ENCODE data around the gene KCNN4. TPM values are rescaled to one million over a fixed set of nuclear protein-coding genes. Genes with fewer than 3 reads are reported as not detected.

The KCNN4 gene
- total and polyA plus RNA-seq, 2 of the 13 experiments (the other 11 are each of a cell fraction or from before 2014, with no cell fraction given) = 0.13 to 0.25 TPM

DNA sequence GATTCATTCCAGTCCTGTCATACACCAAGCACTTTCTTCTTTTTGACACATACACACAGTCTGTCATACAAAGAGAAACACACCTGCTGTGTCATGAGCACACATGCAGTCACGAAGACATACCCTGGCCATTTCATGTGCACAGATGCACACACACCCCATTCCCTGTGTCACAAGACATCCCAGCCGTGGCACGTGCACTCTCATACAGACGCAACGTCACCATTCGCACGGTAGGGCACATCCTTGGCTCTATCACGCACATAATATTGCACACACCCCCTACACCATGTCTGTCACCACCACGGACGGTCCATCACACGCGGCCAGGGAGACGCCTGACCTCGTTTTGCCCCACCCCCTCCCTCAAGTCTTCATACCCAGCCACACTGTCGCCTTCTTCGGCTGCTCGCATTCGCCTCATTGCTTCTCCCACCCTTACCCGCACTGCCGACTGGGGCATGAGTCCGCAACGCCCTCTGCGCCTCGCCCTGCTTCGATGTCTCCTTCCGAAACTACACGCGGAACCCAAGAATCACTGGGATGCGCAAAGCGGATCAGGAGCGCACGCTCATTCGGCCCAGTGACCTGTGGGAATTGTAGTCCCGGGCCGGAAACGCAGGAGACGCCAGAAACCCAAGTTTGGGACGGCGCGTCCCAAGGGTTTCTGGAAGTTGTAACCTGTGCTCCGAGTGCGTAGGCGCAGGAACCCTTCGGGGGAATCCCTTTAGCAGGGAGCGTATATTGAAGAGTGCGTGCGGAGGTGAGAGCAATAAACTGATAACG lies 39.5 kb upstream of the KCNN4 start:
- H3K36me3 ChIP-seq (replicated peaks in 1 of 2; ENCODE audit: control insufficient read depth in 1 of 2, insufficient read depth in 2 of 2, low read length in 2 of 2) = no peaks in the 10 kb centered on the region
- no peaks in the 10 kb centered on the region for H3K4me1 ChIP-seq (ENCODE audit: insufficient read depth, low read length)
- ATAC-seq (no peak), DNase-seq (ENCODE audit: low spot score) (no peak), FAIRE-seq (no peak)
- no peak for TF ChIP-seq POLR2AphosphoS5 (IDR thresholded peaks at IDR 0.05; ENCODE audit: low read depth, low read length)
- no peak for TF ChIP-seq ADNP (CRISPR knock-in tag; IDR thresholded peaks at IDR 0.05)
- TF ChIP-seq ZNF75D (CRISPR knock-in tag; IDR thresholded peaks at IDR 0.05; ENCODE audit: borderline replicate concordance) = no peak
- TF ChIP-seq SMAD9 (CRISPR knock-in tag; IDR thresholded peaks at IDR 0.05) = no peak
- TF ChIP-seq, protein P1, sequence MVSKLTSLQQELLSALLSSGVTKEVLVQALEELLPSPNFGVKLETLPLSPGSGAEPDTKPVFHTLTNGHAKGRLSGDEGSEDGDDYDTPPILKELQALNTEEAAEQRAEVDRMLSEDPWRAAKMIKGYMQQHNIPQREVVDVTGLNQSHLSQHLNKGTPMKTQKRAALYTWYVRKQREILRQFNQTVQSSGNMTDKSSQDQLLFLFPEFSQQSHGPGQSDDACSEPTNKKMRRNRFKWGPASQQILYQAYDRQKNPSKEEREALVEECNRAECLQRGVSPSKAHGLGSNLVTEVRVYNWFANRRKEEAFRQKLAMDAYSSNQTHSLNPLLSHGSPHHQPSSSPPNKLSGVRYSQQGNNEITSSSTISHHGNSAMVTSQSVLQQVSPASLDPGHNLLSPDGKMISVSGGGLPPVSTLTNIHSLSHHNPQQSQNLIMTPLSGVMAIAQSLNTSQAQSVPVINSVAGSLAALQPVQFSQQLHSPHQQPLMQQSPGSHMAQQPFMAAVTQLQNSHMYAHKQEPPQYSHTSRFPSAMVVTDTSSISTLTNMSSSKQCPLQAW (CRISPR knock-in tag; IDR thresholded peaks at IDR 0.05) = no peak
- TF ChIP-seq ZGPAT (CRISPR knock-in tag; IDR thresholded peaks at IDR 0.05) = no peak
- TF ChIP-seq PAWR (CRISPR knock-in tag; IDR thresholded peaks at IDR 0.05; ENCODE audit: borderline replicate concordance) = no peak
- TF ChIP-seq CREM (IDR thresholded peaks at IDR 0.05) = no peak
- TF ChIP-seq CREM (CRISPR knock-in tag; IDR thresholded peaks at IDR 0.05) = no peak
- TF ChIP-seq ZNF672 (CRISPR knock-in tag; IDR thresholded peaks at IDR 0.05) = no peak
- no peak for TF ChIP-seq ZNF121 (CRISPR knock-in tag; IDR thresholded peaks at IDR 0.05)
- TF ChIP-seq RARG (CRISPR knock-in tag; IDR thresholded peaks at IDR 0.05; ENCODE audit: low read depth) = no peak
- TF ChIP-seq GZF1 (CRISPR knock-in tag; IDR thresholded peaks at IDR 0.05) = no peak
- TF ChIP-seq TMF1 (CRISPR knock-in tag; IDR thresholded peaks at IDR 0.05; ENCODE audit: low read depth) = no peak
- TF ChIP-seq ZNF234 (CRISPR knock-in tag; conservative IDR thresholded peaks at IDR 0.05) = no peak
- TF ChIP-seq ZNF136 (CRISPR knock-in tag; IDR thresholded peaks at IDR 0.05; ENCODE audit: low read depth) = no peak
- TF ChIP-seq ATF7 (IDR thresholded peaks at IDR 0.05) = no peak
- no peak for TF ChIP-seq ATF7 (CRISPR knock-in tag; IDR thresholded peaks at IDR 0.05)
- no peak for TF ChIP-seq ZNF446 (CRISPR knock-in tag; IDR thresholded peaks at IDR 0.05)
- TF ChIP-seq JUND (CRISPR knock-in tag; IDR thresholded peaks at IDR 0.05) = no peak
- no peak for TF ChIP-seq NFRKB (IDR thresholded peaks at IDR 0.05)
- TF ChIP-seq XBP1 (CRISPR knock-in tag; IDR thresholded peaks at IDR 0.05) = no peak
- H3K4me3 ChIP-seq (replicated peaks in 1 of 3; ENCODE audit: insufficient read depth in 1 of 3, low read depth in 2 of 3, low read length in 3 of 3) = no peak overlapping the region
- in situ Hi-C loops (cut with HindIII; ENCODE audit: extremely low pct_ligation_motif_present, low pct_unique_long_range_greater_than_20kb) (no loop called here), intact Hi-C loops (cut with micrococcal nuclease; ENCODE audit: unreplicated experiment) (loop anchor here (10.0 kb wide), 1 partner anchor 115 kb away; the partner anchor contains the start of gene ZNF45)
- WGBS (ENCODE audit: low lambda C conversion rate) = 67% methylated on average over 48 of the region's 48 CpGs
- no peaks in the 10 kb centered on the region for H3K9me3 ChIP-seq (ENCODE audit: low read length)
- POLR2A ChIA-PET = no interaction called here
- BruUV-seq (replicated peaks) = no TSS peak
- no peak overlapping the region for H3K9ac ChIP-seq (ENCODE audit: insufficient read depth, low read depth, low read length)
- CTCF ChIA-PET (ENCODE audit: low intra/inter-chr PET ratio, low total read pairs) = no interaction called here
- no peaks in the 10 kb centered on the region; a peak in 2 of 5 replicates for H3K27me3 ChIP-seq (ENCODE audit: control insufficient read depth in 1 of 2, insufficient read depth in 2 of 2, low read length in 2 of 2)
- H4K20me1 ChIP-seq (ENCODE audit: insufficient read depth, low read length) = no peaks in the 10 kb centered on the region
- no peaks in the 10 kb centered on the region for H3K79me2 ChIP-seq (ENCODE audit: insufficient read depth, low read length)
- no peak overlapping the region for H3K27ac ChIP-seq (ENCODE audit: extremely low read length, insufficient read depth, low read length)
- no peak overlapping the region for H2AFZ ChIP-seq (ENCODE audit: low read length)
- H3K4me2 ChIP-seq (ENCODE audit: low read depth, low read length) = no peak overlapping the region
